ENCODE measurements around the gene DMRTC2.

Gene DMRTC2

GRCh38 chr19:41815301-41815700 lies 29.5 kb upstream of the DMRTC2 start:
- TF ChIP-seq ZFX (IDR thresholded peaks at IDR 0.05) (no peak), CTCF (conservative IDR thresholded peaks at IDR 0.05) (no peak)

GRCh38 chr19:41816761-41817160 lies 28.1 kb upstream of the DMRTC2 start:
- TF ChIP-seq ZFX (IDR thresholded peaks at IDR 0.05) (no peak), CTCF (conservative IDR thresholded peaks at IDR 0.05) (no peak)

More at GRCh38 chr19:41815301-41815700, 29.5 kb upstream of the DMRTC2 start:
- H3K27ac ChIP-seq: no peak overlapping the region

GRCh38 chr19:41821003-41821735 lies 23.7 kb upstream of the DMRTC2 start:
- peak; percentile 63 for TF ChIP-seq CTCF (conservative IDR thresholded peaks at IDR 0.05)
- no peak for TF ChIP-seq ZFX (IDR thresholded peaks at IDR 0.05)
- H3K27ac ChIP-seq: no peak overlapping the region

More at GRCh38 chr19:41816761-41817160, 28.1 kb upstream of the DMRTC2 start:
- no peak overlapping the region for H3K27ac ChIP-seq

- no peak overlapping the region for H3K27ac ChIP-seq
- TF ChIP-seq CTCF (conservative IDR thresholded peaks at IDR 0.05) (no peak), ZFX (IDR thresholded peaks at IDR 0.05) (no peak)
These were observed 6.7 kb upstream of the DMRTC2 start for GRCh38 chr19:41837981-41838708.

- TF ChIP-seq ZFX (IDR thresholded peaks at IDR 0.05): no peak
- H3K27ac ChIP-seq: no peak overlapping the region
These were observed 5.6 kb upstream of the DMRTC2 start for GRCh38 chr19:41839211-41839610.

- H3K27ac ChIP-seq: no peak overlapping the region
- TF ChIP-seq ZFX (IDR thresholded peaks at IDR 0.05): no peak
These were observed 1.5 kb upstream of the DMRTC2 start for GRCh38 chr19:41843371-41843770.

GRCh38 chr19:41844601-41845000 lies 241 bp upstream of the DMRTC2 start, which contains the start of gene LYPD4:
TSS of gene LYPD4 (minus strand) at chr19:41844683. CDS start at chr19:41839285, 5,398 bp downstream.
- no peak for TF ChIP-seq ZFX (IDR thresholded peaks at IDR 0.05)
- TF ChIP-seq CTCF (conservative IDR thresholded peaks at IDR 0.05): no peak
- H3K27ac ChIP-seq: peak within 1 kb of the TSS; percentile 27

GRCh38 chr19:41845051-41845590 lies 279 bp downstream of the DMRTC2 start:
- peak overlapping the region; percentile 27 for H3K27ac ChIP-seq
- TF ChIP-seq ZFX (IDR thresholded peaks at IDR 0.05) (no peak), CTCF (conservative IDR thresholded peaks at IDR 0.05) (no peak)

All from C4-2B (cell line).